CD14-positive monocyte (primary cell): ENCODE data around the gene PRR16. TPM values are rescaled to one million over a fixed set of nuclear protein-coding genes. Genes with fewer than 3 reads are reported as not detected.

Experiments used
- DNase-seq, 3 donors: peaks; one replicate each; pipeline ENCODE4 v3.0.0-alpha.2; 2011 to 2022
- H2AFZ ChIP-seq: 2 replicates; pipeline ENCODE4 v1.6.0; 2012; ENCODE audit warnings: mild to moderate bottlenecking, low read depth, low read length, inconsistent platforms; ENCODE audit not compliant: insufficient read depth, poor library complexity, severe bottlenecking
- H3K27ac ChIP-seq, 2 donors: 1 replicate in 1 of 2; 2 replicates in 1 of 2; pipeline ENCODE4 v1.5.1; 2012 to 2013; ENCODE audit warnings: low read length in 2 of 2, control low read depth in 1 of 2, inconsistent platforms in 1 of 2, low read depth in 1 of 2, mild to moderate bottlenecking in 1 of 2
- H3K27me3 ChIP-seq, 2 donors: one replicate each; pipeline versions ENCODE4 v1.6.0 to v1.6.1; 2011 to 2013; ENCODE audit warnings: low read length in 2 of 2; ENCODE audit not compliant: control insufficient read depth in 2 of 2, insufficient read depth in 2 of 2
- H3K36me3 ChIP-seq, 2 donors: replicated peaks in 1 of 2; 1 replicate in 1 of 2; 2 replicates in 1 of 2; pipeline versions ENCODE4 v1.5.1 to v1.6.1; 2012 to 2013; ENCODE audit warnings: low read length in 2 of 2, control low read depth in 1 of 2, inconsistent platforms in 1 of 2, mild to moderate bottlenecking in 1 of 2; ENCODE audit not compliant: insufficient read depth in 2 of 2, control insufficient read depth in 1 of 2
- H3K4me1 ChIP-seq, 2 donors: 1 replicate in 1 of 2; 2 replicates in 1 of 2; pipeline versions ENCODE4 v1.5.1 to v1.6.1; 2012 to 2013; ENCODE audit warnings: low read length in 2 of 2, control low read depth in 1 of 2, inconsistent platforms in 1 of 2, mild to moderate bottlenecking in 1 of 2, moderate library complexity in 1 of 2; ENCODE audit not compliant: insufficient read depth in 2 of 2, control insufficient read depth in 1 of 2
- H3K4me2 ChIP-seq: replicated peaks from 2 replicates; pipeline ENCODE3; 2012; ENCODE audit warnings: low read length, moderate library complexity, mild to moderate bottlenecking; ENCODE audit not compliant: poor library complexity, severe bottlenecking; ENCODE audit errors: extremely low read depth
- H3K4me3 ChIP-seq, 3 experiments: fragments of 200-600 bp in 1 of 3; sonication (generic) in 1 of 3; replicated peaks in 1 of 3; 1 replicate in 2 of 3; 2 replicates in 1 of 3; pipeline ENCODE4 v1.5.1; 2011 to 2013; ENCODE audit warnings: low read length in 3 of 3, mild to moderate bottlenecking in 3 of 3, control low read depth in 2 of 3, low read depth in 2 of 3, inconsistent platforms in 1 of 3, moderate library complexity in 1 of 3
- H3K79me2 ChIP-seq: 2 replicates; pipeline ENCODE4 v1.6.0; 2012; ENCODE audit warnings: mild to moderate bottlenecking, control low read depth, inconsistent platforms, low read length, moderate library complexity; ENCODE audit not compliant: insufficient read depth
- H3K9ac ChIP-seq: 2 replicates; pipeline ENCODE4 v1.6.0; 2017; ENCODE audit warnings: low read length, mild to moderate bottlenecking; ENCODE audit not compliant: insufficient read depth, poor library complexity, severe bottlenecking
- H3K9me3 ChIP-seq, 2 donors: replicated peaks in 1 of 2; 1 replicate in 1 of 2; 2 replicates in 1 of 2; pipeline versions ENCODE4 v1.5.1 to v1.6.1; 2012 to 2013; ENCODE audit warnings: low read length in 2 of 2, control low read depth in 1 of 2; ENCODE audit not compliant: control insufficient read depth in 1 of 2, insufficient read depth in 1 of 2
- H4K20me1 ChIP-seq: 2 replicates; pipeline ENCODE4 v1.6.0; 2012; ENCODE audit warnings: mild to moderate bottlenecking, low read length, control low read depth, moderate library complexity; ENCODE audit not compliant: insufficient read depth
- H3K27ac Mint-ChIP-seq, 7 donors: one replicate each; pipeline ENCODE4 v1.8.0; 2020; ENCODE audit warnings: mild to moderate bottlenecking in 7 of 7, mixed read lengths in 7 of 7, moderate library complexity in 6 of 7, inconsistent platforms in 2 of 7
- H3K27me3 Mint-ChIP-seq, 3 donors: one replicate each; pipeline ENCODE4 v1.8.0; 2021 to 2022; ENCODE audit warnings: low read depth in 3 of 3, mild to moderate bottlenecking in 3 of 3, mixed read lengths in 3 of 3, moderate library complexity in 3 of 3, inconsistent platforms in 1 of 3
- H3K36me3 Mint-ChIP-seq, 2 donors: one replicate each; pipeline ENCODE4 v1.8.0; 2020; ENCODE audit warnings: mixed read lengths in 2 of 2, inconsistent platforms in 1 of 2, mild to moderate bottlenecking in 1 of 2
- H3K4me1 Mint-ChIP-seq: one replicate; pipeline ENCODE4 v1.8.0; 2020; ENCODE audit warnings: mild to moderate bottlenecking, mixed read lengths
- H3K4me3 Mint-ChIP-seq, 2 donors: one replicate each; pipeline ENCODE4 v1.8.0; 2020; ENCODE audit warnings: mild to moderate bottlenecking in 2 of 2, mixed read lengths in 2 of 2, moderate library complexity in 1 of 2
- H3K9me3 Mint-ChIP-seq, 7 donors: one replicate each; pipeline ENCODE4 v1.8.0; 2020 to 2022; ENCODE audit warnings: mixed read lengths in 7 of 7, mild to moderate bottlenecking in 6 of 7, moderate library complexity in 6 of 7, inconsistent platforms in 2 of 7
- CTCF ChIP-seq: fragments of 200-600 bp; IDR thresholded peaks from one replicate; pipeline ENCODE4 v1.8.0; 2022; ENCODE audit warnings: antibody characterized with exemption, mild to moderate bottlenecking
- WGBS: methylation state at CpG from one replicate; pipeline ENCODE4 v1.1.5; 2013; ENCODE audit warnings: missing lambda C conversion rate; ENCODE audit not compliant: insufficient coverage; 5-methylcytosine and 5-hydroxymethylcytosine counted together
- intact Hi-C, 2 donors: fragments of 100-400 bp; cut with micrococcal nuclease; formaldehyde crosslinking; loops; one replicate each; pipeline versions ENCODE4 v1.15.0 to v1.15.1; 2023
- polyA plus RNA-seq, 3 donors: library from polyadenylated mRNA; depleted of rRNA in 1 of 3; unstranded in 2 of 3; stranded (reverse) in 1 of 3; fragments of 300-500 nt in 2 of 3; fragments of >200 nt in 1 of 3; fragmentation: Illumina TruSeq in 2 of 3; gene quantifications; 1 replicate in 2 of 3; 2 replicates in 1 of 3; pipeline ENCODE4 v1.2.3, GENCODE V29; 2012 to 2021

The PRR16 gene
- polyA plus RNA-seq, 3 donors: 0.14 to 0.74 (median 0.56) TPM

- no peaks in the 10 kb centered on the region for H3K79me2 ChIP-seq
- Mint-ChIP-seq H3K4me1 (no peaks in the 10 kb centered on the region), H3K9me3 (peaks cover 0 to 7% (median 3%) of the 10 kb centered on the region in 7 donors), H3K36me3 (no peaks in the 10 kb centered on the region), H3K27ac (no peak overlapping the region), H3K4me3 (no peak overlapping the region), H3K27me3 (peaks cover 0 to 3% (median 0%) of the 10 kb centered on the region in 3 donors)
- no peaks in the 10 kb centered on the region for H3K36me3 ChIP-seq
- no peak overlapping the region for H3K27ac ChIP-seq
- no peak for TF ChIP-seq CTCF
- H2AFZ ChIP-seq: no peak overlapping the region
- intact Hi-C loops: no loop called here
- no peaks in the 10 kb centered on the region for H3K4me1 ChIP-seq
- no peak for DNase-seq
- no peak overlapping the region for H3K9ac ChIP-seq
- no peaks in the 10 kb centered on the region for H3K27me3 ChIP-seq
- no peak overlapping the region for H3K4me3 ChIP-seq
- H4K20me1 ChIP-seq: no peaks in the 10 kb centered on the region
- WGBS: no CpG with 5 or more reads among the region's 1 CpG
- H3K9me3 ChIP-seq: no peaks in the 10 kb centered on the region
- H3K4me2 ChIP-seq: no peak overlapping the region
These were observed 54.5 kb downstream of the PRR16 start for GRCh38 chr5:120518581-120518980.

DNA sequence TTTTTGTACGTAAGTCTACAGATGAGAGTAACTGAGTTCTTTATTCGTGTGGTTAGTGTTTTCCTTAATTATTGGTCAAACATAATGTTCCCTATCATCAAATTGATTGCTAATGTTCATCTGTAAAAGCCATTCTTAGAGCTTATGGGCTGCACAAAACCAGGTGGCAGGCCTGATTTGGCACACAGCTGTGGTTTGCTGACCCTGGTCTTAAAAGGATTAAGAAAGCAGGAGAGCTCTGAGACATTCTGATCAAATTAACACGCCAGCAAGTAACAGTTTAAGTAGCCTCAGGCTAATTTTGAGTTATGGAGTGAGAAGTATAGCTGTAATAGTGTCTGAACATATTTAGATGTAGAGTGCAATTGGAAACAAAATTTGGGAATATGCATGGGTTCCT, 63.2 kb downstream of the PRR16 start:
- Mint-ChIP-seq H3K27ac (no peak overlapping the region), H3K27me3 (peaks cover 0 to 3% (median 0%) of the 10 kb centered on the region in 3 donors), H3K4me3 (no peak overlapping the region), H3K36me3 (no peaks in the 10 kb centered on the region), H3K4me1 (no peaks in the 10 kb centered on the region), H3K9me3 (peaks cover 0 to 3% (median 0%) of the 10 kb centered on the region in 7 donors)
- DNase-seq: no peak
- Histone ChIP-seq H3K4me3 (no peak overlapping the region), H2AFZ (no peak overlapping the region), H3K4me2 (no peak overlapping the region), H3K27me3 (no peaks in the 10 kb centered on the region), H3K4me1 (no peaks in the 10 kb centered on the region), H3K9ac (no peak overlapping the region), H4K20me1 (no peaks in the 10 kb centered on the region), H3K27ac (no peak overlapping the region), H3K36me3 (no peaks in the 10 kb centered on the region), H3K79me2 (no peaks in the 10 kb centered on the region), H3K9me3 (no peaks in the 10 kb centered on the region)
- no peak for TF ChIP-seq CTCF
- intact Hi-C loops: no loop called here
- WGBS: 83% methylated on average over 1 of the region's 3 CpGs
